Tibial nerve (tissue), 4 donors: Measurements from ENCODE around the gene GRIK5. TPM values are rescaled to one million over a fixed set of nuclear protein-coding genes. Genes with fewer than 3 reads are reported as not detected.
A peak's percentile ranks its signal among the peaks of the same experiment; 100 is the strongest.

Experiments
- DNase-seq, 2 donors: peaks; one replicate each; pipeline ENCODE4 v3.0.0-alpha.2; 2019; ENCODE audit warnings: low spot score in 2 of 2
- H3K27ac ChIP-seq, 4 donors: fragments of 200-600 bp; sonication (generic) in 3 of 4; one replicate each; pipeline ENCODE4 v1.5.1; 2017 to 2019; ENCODE audit warnings: mild to moderate bottlenecking in 1 of 4
- H3K27me3 ChIP-seq, 2 donors: fragments of 200-600 bp; sonication (generic) in 1 of 2; one replicate each; pipeline versions ENCODE4 v1.5.1 to v1.6.0; 2017 to 2019
- H3K36me3 ChIP-seq, 3 donors: fragments of 200-600 bp; sonication (generic); one replicate each; pipeline ENCODE4 v1.5.1; 2018 to 2019
- H3K4me1 ChIP-seq, 4 donors: fragments of 200-600 bp; sonication (generic) in 3 of 4; one replicate each; pipeline ENCODE4 v1.5.1; 2017 to 2019
- H3K4me3 ChIP-seq, 4 donors: fragments of 200-600 bp; sonication (generic) in 3 of 4; one replicate each; pipeline ENCODE4 v1.5.1; 2017 to 2019; ENCODE audit warnings: mild to moderate bottlenecking in 1 of 4, moderate library complexity in 1 of 4
- H3K9me3 ChIP-seq, 4 donors: fragments of 200-600 bp; sonication (generic) in 3 of 4; one replicate each; pipeline ENCODE4 v1.5.1; 2017 to 2019
- CTCF ChIP-seq, 5 experiments: fragments of 200-600 bp in 3 of 5; fragments of 450-650 bp in 2 of 5; sonication (generic) in 3 of 5; IDR thresholded peaks; one replicate each; pipeline ENCODE4 v1.5.1; 2016 to 2019; ENCODE audit warnings: antibody characterized with exemption in 5 of 5, mild to moderate bottlenecking in 3 of 5, moderate library complexity in 2 of 5
- EP300 ChIP-seq, 2 donors: sonication (generic); formaldehyde crosslinking; IDR thresholded peaks; one replicate each; pipeline ENCODE4 v1.6.1; 2017; ENCODE audit warnings: antibody characterized with exemption in 2 of 2, mild to moderate bottlenecking in 1 of 2
- POLR2A ChIP-seq, 2 donors: fragments of 450-650 bp; IDR thresholded peaks; one replicate each; pipeline ENCODE4 v1.6.1; 2017; ENCODE audit warnings: antibody characterized with exemption in 2 of 2, mild to moderate bottlenecking in 2 of 2, moderate library complexity in 2 of 2
- WGBS, 2 donors: methylation state at CpG; one replicate each; pipeline ENCODE4 v1.1.5; 2018; 5-methylcytosine and 5-hydroxymethylcytosine counted together
- total RNA-seq, 4 donors: library from RNA; depleted of rRNA; stranded (reverse); fragments of >200 nt; gene quantifications; one replicate each; pipeline ENCODE4 v1.1.0, GENCODE V29; 2016

Gene GRIK5
- total RNA-seq, 4 donors from 2014 or later: 2.4 to 12.0 (median 3.2) TPM

GRCh38 chr19:42091300-42091699, 21.3 kb upstream of the GRIK5 start:
- Histone ChIP-seq H3K27ac (no peak overlapping the region), H3K9me3 (no peaks in the 10 kb centered on the region), H3K4me1 (peaks cover 0 to 30% (median 2%) of the 10 kb centered on the region in 4 donors), H3K4me3 (no peak overlapping the region), H3K27me3 (peaks cover 0 to 13% of the 10 kb centered on the region in 2 donors), H3K36me3 (no peaks in the 10 kb centered on the region)
- no peak for DNase-seq
- WGBS, 2 donors: 80 to 84% methylated on average over 12 of the region's 13 CpGs
- no peak for TF ChIP-seq EP300 (IDR thresholded peaks at IDR 0.05)
- no peak for TF ChIP-seq CTCF (IDR thresholded peaks at IDR 0.05)
- no peak for TF ChIP-seq POLR2A (IDR thresholded peaks at IDR 0.05)

DNA sequence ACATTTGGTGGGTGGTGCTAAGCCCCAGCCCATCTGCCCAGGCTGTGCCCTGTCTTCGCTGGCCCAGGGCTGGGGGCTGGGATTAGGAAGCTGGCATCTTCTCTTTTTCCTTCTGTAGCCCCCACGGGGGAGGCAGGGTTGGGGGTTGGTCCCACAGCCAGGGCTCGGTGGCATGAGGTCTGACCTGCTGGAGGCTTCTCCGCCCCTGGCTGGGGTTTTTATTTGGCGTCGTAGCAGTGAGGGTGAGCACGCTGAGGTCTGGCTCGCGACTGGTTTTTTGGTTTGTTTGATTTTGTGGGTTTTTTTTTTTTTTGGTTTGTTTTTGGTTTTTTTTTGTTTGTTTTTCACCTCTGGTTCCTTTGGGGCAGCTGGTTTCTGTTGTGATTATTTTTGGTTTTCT, 20.7 kb upstream of the GRIK5 start:
- Histone ChIP-seq H3K9me3 (no peaks in the 10 kb centered on the region), H3K36me3 (no peaks in the 10 kb centered on the region), H3K4me3 (no peak overlapping the region), H3K27ac (no peak overlapping the region), H3K27me3 (peaks cover 0 to 6% of the 10 kb centered on the region in 2 donors), H3K4me1 (peaks cover 0 to 24% (median 2%) of the 10 kb centered on the region in 4 donors)
- no peak for TF ChIP-seq POLR2A (IDR thresholded peaks at IDR 0.05)
- TF ChIP-seq EP300 (IDR thresholded peaks at IDR 0.05): no peak
- no peak for TF ChIP-seq CTCF (IDR thresholded peaks at IDR 0.05)
- DNase-seq: no peak
- 63 to 64% methylated on average over 9 of the region's 9 CpGs for WGBS, 2 donors

GRCh38 chr19:42089772-42090171, 19.8 kb upstream of the GRIK5 start:
- H3K27me3 ChIP-seq: no peaks in the 10 kb centered on the region
- DNase-seq: no peak
- 90 to 91% methylated on average over 13 of the region's 13 CpGs for WGBS, 2 donors
- no peak overlapping the region for H3K27ac ChIP-seq
- H3K9me3 ChIP-seq: no peaks in the 10 kb centered on the region
- TF ChIP-seq CTCF (IDR thresholded peaks at IDR 0.05) (no peak), POLR2A (IDR thresholded peaks at IDR 0.05) (no peak), EP300 (IDR thresholded peaks at IDR 0.05) (no peak)
- no peaks in the 10 kb centered on the region for H3K36me3 ChIP-seq
- peaks cover 0 to 22% (median 2%) of the 10 kb centered on the region in 4 donors for H3K4me1 ChIP-seq
- H3K4me3 ChIP-seq: no peak overlapping the region

DNA sequence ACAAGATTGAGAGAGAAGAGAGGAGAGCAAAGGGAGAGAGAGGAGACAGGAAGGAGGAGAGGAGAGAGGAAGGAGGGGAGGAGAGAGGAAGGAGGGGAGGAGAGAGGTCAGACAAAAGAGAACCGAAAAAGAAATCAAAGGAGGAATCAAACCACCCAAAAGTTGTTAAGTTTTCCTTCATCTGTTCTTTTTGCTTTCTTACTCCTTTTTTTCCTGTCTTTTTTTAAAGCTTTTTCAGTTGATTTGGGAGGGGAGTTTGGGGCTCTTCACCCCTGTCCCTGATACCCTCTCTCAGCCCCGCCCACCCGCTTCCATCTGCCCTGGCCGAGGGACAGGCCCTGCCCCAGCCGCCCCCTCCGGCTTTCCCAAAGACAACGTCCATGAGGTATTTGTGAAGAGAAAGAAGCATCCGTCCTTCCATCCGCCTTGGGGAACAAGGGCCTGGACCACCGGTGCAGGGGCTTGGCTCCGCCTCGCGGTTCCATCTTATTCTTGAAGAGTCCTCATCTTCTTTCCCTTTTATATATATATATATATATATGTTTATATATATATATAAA, 19.3 kb upstream of the GRIK5 start:
- Histone ChIP-seq H3K9me3 (no peaks in the 10 kb centered on the region), H3K4me1 (peaks cover 0 to 22% (median 2%) of the 10 kb centered on the region in 4 donors), H3K27ac (peak overlapping the region in 1 of 4 donors; percentile 2), H3K27me3 (no peaks in the 10 kb centered on the region), H3K36me3 (peaks cover 0 to 4% (median 0%) of the 10 kb centered on the region in 3 donors), H3K4me3 (no peak overlapping the region)
- 64 to 68% methylated on average over 13 of the region's 13 CpGs for WGBS, 2 donors
- TF ChIP-seq CTCF (IDR thresholded peaks at IDR 0.05) (no peak), POLR2A (IDR thresholded peaks at IDR 0.05) (no peak), EP300 (IDR thresholded peaks at IDR 0.05) (no peak)
- DNase-seq: no peak

DNA sequence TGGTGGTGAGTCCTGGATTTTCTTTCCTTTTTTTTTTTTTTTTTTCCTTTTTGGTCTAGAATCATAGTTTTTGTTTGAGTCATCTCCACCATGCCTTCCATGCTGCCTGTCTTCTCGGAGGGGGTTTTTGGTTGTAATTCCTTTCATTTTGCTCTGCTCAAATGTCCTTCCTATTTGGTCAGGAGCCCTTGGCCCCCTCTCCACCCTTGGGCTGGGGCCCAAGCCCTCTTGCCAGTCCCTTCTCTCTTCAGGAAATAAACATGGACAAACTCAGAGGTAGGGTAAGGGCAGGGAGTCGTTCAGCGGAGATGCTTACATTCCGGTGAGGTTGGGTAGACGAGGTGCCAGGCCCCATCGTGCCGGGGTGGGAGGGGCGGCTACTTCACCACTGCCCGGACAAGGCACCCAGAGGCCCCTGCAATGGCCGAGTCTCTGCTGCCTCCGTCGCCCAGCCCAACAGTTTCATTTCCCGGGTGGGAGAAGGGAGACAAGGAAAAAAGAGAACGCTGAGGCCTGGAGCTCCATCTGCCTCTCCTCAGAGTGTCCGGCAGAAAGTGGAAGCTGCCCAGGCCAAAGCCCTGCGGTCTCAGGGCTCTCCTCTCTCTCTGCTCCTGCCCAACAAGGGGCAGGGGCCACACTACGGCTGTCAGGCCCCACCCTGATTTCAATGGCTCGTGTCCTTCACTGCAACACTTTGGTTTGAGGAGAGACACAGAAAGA, 18.6 kb upstream of the GRIK5 start:
- Histone ChIP-seq H3K27ac (peak overlapping the region in 2 of 4 donors; percentile 2 to 52), H3K4me1 (peaks cover 0 to 22% (median 2%) of the 10 kb centered on the region in 4 donors), H3K4me3 (no peak overlapping the region), H3K36me3 (peaks cover 0 to 10% (median 0%) of the 10 kb centered on the region in 3 donors), H3K9me3 (no peaks in the 10 kb centered on the region), H3K27me3 (no peaks in the 10 kb centered on the region)
- no peak for DNase-seq
- no peak for TF ChIP-seq POLR2A (IDR thresholded peaks at IDR 0.05)
- no peak for TF ChIP-seq EP300 (IDR thresholded peaks at IDR 0.05)
- TF ChIP-seq CTCF (IDR thresholded peaks at IDR 0.05): no peak
- WGBS, 2 donors: 59 to 69% methylated on average over 18 of the region's 18 CpGs
